HG03354 (cell line): ENCODE results near the gene STAT2.
"Not testable (repeated sequence)": the region's sequence is repeated elsewhere in the genome, so short reads cannot be mapped to it uniquely, and the experiment has no call there.

Experiments used
- ATAC-seq: cut with Tn5 transposase; IDR thresholded peaks from one replicate; pipeline ENCODE4 v1.9.1; 2021; ENCODE audit warnings: mild to moderate bottlenecking; ENCODE audit not compliant: unreplicated experiment, poor library complexity, severe bottlenecking

STAT2 gene

GRCh38 chr12:56366948-56367347 lies 7.0 kb upstream of the STAT2 start:
- ATAC-seq = no peak

GRCh38 chr12:56362130-56363059 lies 2.5 kb upstream of the STAT2 start, which contains the start of gene APOF:
TSS of gene APOF (minus strand) at chr12:56362857. CDS start at chr12:56362745, 112 bp downstream.
- ATAC-seq = no peak

GRCh38 chr12:56361487-56362129 lies 1.7 kb upstream of the STAT2 start:
- ATAC-seq = no peak

- no peak for ATAC-seq
These were observed 923 bp downstream of the STAT2 start for GRCh38 chr12:56358836-56359532.

GRCh38 chr12:56351325-56351724 lies 8.6 kb downstream of the STAT2 start:
- ATAC-seq = no peak

- ATAC-seq = no peak
These were observed 9.2 kb downstream of the STAT2 start for GRCh38 chr12:56350662-56351061.

- ATAC-seq = no peak
These were observed 11.1 kb downstream of the STAT2 start for GRCh38 chr12:56348776-56349175.

GRCh38 chr12:56347255-56347654 lies 12.7 kb downstream of the STAT2 start:
- ATAC-seq = not testable (repeated sequence)

GRCh38 chr12:56346675-56347074 lies 13.2 kb downstream of the STAT2 start:
- ATAC-seq = no peak

GRCh38 chr12:56342290-56342689 lies 17.6 kb downstream of the STAT2 start:
- not testable (repeated sequence) for ATAC-seq

GRCh38 chr12:56341616-56342015 lies 18.3 kb downstream of the STAT2 start:
- no peak for ATAC-seq

- ATAC-seq = no peak
These were observed 20.8 kb downstream of the STAT2 start for GRCh38 chr12:56339158-56339422.

GRCh38 chr12:56338308-56339157 lies 21.4 kb downstream of the STAT2 start, which contains the start of gene IL23A:
TSS of gene IL23A (plus strand) at chr12:56338884. CDS start at chr12:56339045, 161 bp downstream.
- ATAC-seq = peak; percentile 32

- no peak for ATAC-seq
These were observed 22.1 kb downstream of the STAT2 start for GRCh38 chr12:56337753-56338251.

- no peak for ATAC-seq
These were observed 23.3 kb downstream of the STAT2 start for GRCh38 chr12:56336361-56337167.

GRCh38 chr12:56335527-56335926 lies 24.4 kb downstream of the STAT2 start:
- not testable (repeated sequence) for ATAC-seq

GRCh38 chr12:56334490-56334793 lies 25.5 kb downstream of the STAT2 start:
- no peak for ATAC-seq

- peak; percentile 96 for ATAC-seq
These were observed 26.0 kb downstream of the STAT2 start, which contains the start of gene PAN2 for GRCh38 chr12:56333679-56334489. TSS of gene PAN2 (minus strand) at chr12:56334000. CDS start at chr12:56333094, 906 bp downstream.
